Psoas muscle (tissue), 8 donors: ENCODE data around the gene BNC2. TPM values are rescaled to one million over a fixed set of nuclear protein-coding genes. Genes with fewer than 3 reads are reported as not detected.
A peak's percentile ranks its signal among the peaks of the same experiment; 100 is the strongest.

Experiments used
- ATAC-seq, 4 donors: fragments of 200-7000 bp; cut with Tn5 transposase; one replicate each; pipeline ENCODE4 v1.9.1; 2020; ENCODE audit warnings: moderate library complexity in 3 of 4, mild to moderate bottlenecking in 2 of 4
- DNase-seq, 2 donors: peaks; one replicate each; pipeline ENCODE4 v3.0.0-alpha.2; 2020
- H3K27ac ChIP-seq: fragments of 200-600 bp; one replicate; pipeline ENCODE4 v1.8.0; 2022
- H3K27me3 ChIP-seq, 3 donors: fragments of 200-600 bp in 1 of 3; one replicate each; pipeline versions ENCODE4 v1.6.1 to v1.8.0; 2013 to 2022; ENCODE audit warnings: low read length in 2 of 3, mild to moderate bottlenecking in 2 of 3, moderate library complexity in 1 of 3; ENCODE audit not compliant: insufficient read depth in 3 of 3
- H3K36me3 ChIP-seq, 2 donors: fragments of 200-600 bp in 1 of 2; one replicate each; pipeline versions ENCODE4 v1.6.1 to v1.8.0; 2013 to 2022; ENCODE audit warnings: low read depth in 1 of 2, mild to moderate bottlenecking in 1 of 2, moderate library complexity in 1 of 2; ENCODE audit not compliant: insufficient read depth in 1 of 2
- H3K4me1 ChIP-seq: fragments of 200-600 bp; one replicate; pipeline ENCODE4 v1.8.0; 2022
- H3K4me3 ChIP-seq: fragments of 200-600 bp; one replicate; pipeline ENCODE4 v1.8.0; 2022; ENCODE audit warnings: mild to moderate bottlenecking
- H3K9me3 ChIP-seq: fragments of 200-600 bp; one replicate; pipeline ENCODE4 v1.8.0; 2022
- WGBS, 3 donors: extraction: QIAGEN DNeasy Blood & Tissue Kit; methylation state at CpG; one replicate each; pipeline versions ENCODE4 v1.1.6 to v1.1.7; 2013; 5-methylcytosine and 5-hydroxymethylcytosine counted together
- intact Hi-C, 2 donors: fragments of 100-400 bp; cut with DNase I; formaldehyde crosslinking; loops; one replicate each; pipeline versions ENCODE4 v1.11.0 to v1.14.2; 2022
- polyA plus RNA-seq, 3 donors: library from polyadenylated mRNA; stranded (reverse); fragments of 200-250 nt; gene quantifications; one replicate each; pipeline ENCODE4 v1.2.3, GENCODE V29; 2013
- total RNA-seq, 4 donors: library from RNA; stranded (reverse); fragmentation: NEBNext Ultra II Directional in 2 of 4; extraction: Animal tissue kit (Norgen Biotek cat#: 25700) in 2 of 4; gene quantifications; one replicate each; pipeline versions ENCODE4 v1.2.1 to v1.2.4, GENCODE V29; 2021 to 2023
- TF ChIP-seq, protein P1 (sequence below): fragments of 200-600 bp; IDR thresholded peaks from one replicate; pipeline ENCODE4 v1.8.0; 2022; ENCODE audit warnings: antibody characterized with exemption
- donor health status: healthy with polysubstance abuse.
- donor health status: DM: no; HTN: no; CAD: no; lungs with moderate emphysema.
- donor health status: Bipolar disorder and iron deficiency.
- donor health status: healthy.
- donor health status: DM: yes; HTN: yes; CAD: no.
- donor health status: DM: no; HTN: no; CAD: no.
- donor health status: DM: no; HTN: no; CAD: no.
- donor health status: DM: yes; HTN: yes; CAD: no.

BNC2 gene
- total and polyA plus RNA-seq, 7 donors = 1.3 to 168 (median 44.1) TPM

DNA sequence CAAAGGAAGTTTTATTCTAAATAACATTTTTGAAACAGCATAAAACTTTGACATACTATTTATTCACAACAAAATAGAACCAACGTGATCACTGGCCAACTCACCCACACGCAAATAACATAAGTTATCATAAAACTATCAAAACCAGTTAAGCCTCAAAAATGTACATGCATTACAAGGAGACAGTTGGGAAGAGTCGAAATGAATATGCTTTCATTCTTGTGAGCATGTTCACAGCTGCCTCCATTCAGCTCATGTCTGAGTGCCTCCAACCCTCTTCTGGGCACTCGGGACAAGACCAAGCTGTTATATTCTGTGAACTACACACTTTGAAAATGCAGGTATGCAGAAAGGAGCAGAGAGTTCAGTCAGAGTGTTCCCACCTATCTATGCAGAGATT is 284.9 kb downstream of the BNC2 start:
- H3K27ac ChIP-seq = no peak overlapping the region
- intact Hi-C loops = loop anchor here in 1 of 2 donors (5.0 kb wide), 2 partner anchors 37 to 282 kb away; no protein-coding TSS in a partner anchor
- TF ChIP-seq, protein P1, sequence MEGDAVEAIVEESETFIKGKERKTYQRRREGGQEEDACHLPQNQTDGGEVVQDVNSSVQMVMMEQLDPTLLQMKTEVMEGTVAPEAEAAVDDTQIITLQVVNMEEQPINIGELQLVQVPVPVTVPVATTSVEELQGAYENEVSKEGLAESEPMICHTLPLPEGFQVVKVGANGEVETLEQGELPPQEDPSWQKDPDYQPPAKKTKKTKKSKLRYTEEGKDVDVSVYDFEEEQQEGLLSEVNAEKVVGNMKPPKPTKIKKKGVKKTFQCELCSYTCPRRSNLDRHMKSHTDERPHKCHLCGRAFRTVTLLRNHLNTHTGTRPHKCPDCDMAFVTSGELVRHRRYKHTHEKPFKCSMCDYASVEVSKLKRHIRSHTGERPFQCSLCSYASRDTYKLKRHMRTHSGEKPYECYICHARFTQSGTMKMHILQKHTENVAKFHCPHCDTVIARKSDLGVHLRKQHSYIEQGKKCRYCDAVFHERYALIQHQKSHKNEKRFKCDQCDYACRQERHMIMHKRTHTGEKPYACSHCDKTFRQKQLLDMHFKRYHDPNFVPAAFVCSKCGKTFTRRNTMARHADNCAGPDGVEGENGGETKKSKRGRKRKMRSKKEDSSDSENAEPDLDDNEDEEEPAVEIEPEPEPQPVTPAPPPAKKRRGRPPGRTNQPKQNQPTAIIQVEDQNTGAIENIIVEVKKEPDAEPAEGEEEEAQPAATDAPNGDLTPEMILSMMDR = no peak
- 74 to 79% (median 75%) methylated on average over 4 of the region's 4 CpGs for WGBS, 3 donors
- peaks cover 11% of the 10 kb centered on the region for H3K4me1 ChIP-seq
- H3K4me3 ChIP-seq = peak overlapping the region; percentile 29
- H3K27me3 ChIP-seq = no peaks in the 10 kb centered on the region
- DNase-seq = no peak
- ATAC-seq = no peak
- no peaks in the 10 kb centered on the region for H3K36me3 ChIP-seq
- no peaks in the 10 kb centered on the region for H3K9me3 ChIP-seq

GRCh38 chr9:16579872-16580432 is 290.5 kb downstream of the BNC2 start:
- Histone ChIP-seq H3K4me3 (no peak overlapping the region), H3K4me1 (peaks cover 2% of the 10 kb centered on the region), H3K27ac (no peak overlapping the region), H3K9me3 (no peaks in the 10 kb centered on the region), H3K36me3 (no peaks in the 10 kb centered on the region), H3K27me3 (no peaks in the 10 kb centered on the region)
- ATAC-seq = no peak
- intact Hi-C loops = no loop called here
- DNase-seq = no peak
- TF ChIP-seq, protein P1 = no peak
- WGBS, 3 donors = 73 to 79% (median 76%) methylated on average over 2 of the region's 2 CpGs

DNA sequence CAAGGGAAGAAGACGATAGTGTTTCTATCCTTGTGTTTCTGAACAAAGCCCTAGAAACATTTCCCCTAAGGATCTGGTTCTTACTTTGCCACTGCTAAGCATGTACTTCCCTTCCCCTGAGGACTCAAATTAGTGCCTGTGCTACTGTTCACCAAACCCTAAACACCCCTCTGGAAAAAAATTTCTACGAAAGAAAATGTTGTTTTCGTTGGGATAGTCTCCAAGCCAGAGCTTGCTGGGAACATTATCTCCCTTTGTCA is 294.6 kb downstream of the BNC2 start:
- DNase-seq (no peak), ATAC-seq (no peak)
- WGBS, 3 donors = 22 to 43% (median 24%) methylated on average over 3 of the region's 3 CpGs
- no peaks in the 10 kb centered on the region for H3K36me3 ChIP-seq
- intact Hi-C loops = no loop called here
- peaks cover 8% of the 10 kb centered on the region for H3K4me1 ChIP-seq
- TF ChIP-seq, protein P1 = no peak
- H3K27ac ChIP-seq = no peak overlapping the region
- no peaks in the 10 kb centered on the region for H3K9me3 ChIP-seq
- no peak overlapping the region for H3K4me3 ChIP-seq
- H3K27me3 ChIP-seq = no peaks in the 10 kb centered on the region

- Histone ChIP-seq H3K27me3 (no peaks in the 10 kb centered on the region), H3K4me3 (no peak overlapping the region), H3K4me1 (peaks cover 11% of the 10 kb centered on the region), H3K36me3 (no peaks in the 10 kb centered on the region), H3K27ac (no peak overlapping the region), H3K9me3 (no peaks in the 10 kb centered on the region)
- TF ChIP-seq, protein P1 = peak; percentile 23
- DNase-seq = no peak
- intact Hi-C loops = no loop called here
- ATAC-seq = peak in 3 of 4 donors; percentile 30 to 63 (median 38)
- WGBS, 3 donors = 51 to 69% (median 60%) methylated on average over 11 of the region's 11 CpGs
These were observed 295.1 kb downstream of the BNC2 start for GRCh38 chr9:16575142-16575985.
